Activated CD8-positive, alpha-beta T cell treated with anti-CD3 and anti-CD28 coated beads, Interleukin-2, amount 10 ng/mL, durations not matched to agents 7 days and 5 days (primary cell): ENCODE data around the gene ITFG2. TPM values are rescaled to one million over a fixed set of nuclear protein-coding genes. Genes with fewer than 3 reads are reported as not detected.
"Not testable (repeated sequence)": the region's sequence is repeated elsewhere in the genome, so short reads cannot be mapped to it uniquely, and the experiment has no call there.

ENCODE experiments used
- ATAC-seq: fragments of 150-1000 bp; cut with Tn5 transposase; one replicate; pipeline ENCODE4 v1.10.0; 2021; ENCODE audit warnings: moderate library complexity
- CTCF ChIA-PET: fragments of 350-600 bp; sonication (Branson Sonifier 250); formaldehyde crosslinking; loops from one replicate; lab custom pipeline; 2021; ENCODE audit warnings: antibody characterized with exemption; lab: Charles Lee
- POLR2A ChIA-PET: fragments of 350-600 bp; sonication (Branson Sonifier 250); formaldehyde crosslinking; loops from one replicate; lab custom pipeline; 2021; ENCODE audit warnings: antibody characterized with exemption; lab: Charles Lee
- DNase-seq: peaks from one replicate; pipeline ENCODE4 v3.0.0-alpha.2; 2020
- H3K27ac Mint-ChIP-seq: one replicate; pipeline ENCODE4 v1.8.0; 2021; ENCODE audit warnings: mild to moderate bottlenecking, mixed read lengths
- H3K27me3 Mint-ChIP-seq: one replicate; pipeline ENCODE4 v1.8.0; 2021; ENCODE audit warnings: low read depth, mixed read lengths
- H3K36me3 Mint-ChIP-seq: one replicate; pipeline ENCODE4 v1.8.0; 2021; ENCODE audit warnings: low read depth, mixed read lengths
- H3K4me1 Mint-ChIP-seq: one replicate; pipeline ENCODE4 v1.8.0; 2021; ENCODE audit warnings: low read depth, mixed read lengths
- H3K4me3 Mint-ChIP-seq: one replicate; pipeline ENCODE4 v1.8.0; 2021; ENCODE audit warnings: mild to moderate bottlenecking, mixed read lengths
- H3K9me3 Mint-ChIP-seq: one replicate; pipeline ENCODE4 v1.8.0; 2022; ENCODE audit warnings: mixed read lengths; ENCODE audit not compliant: insufficient read depth
- total RNA-seq, 2 experiments: library from RNA; stranded (reverse); gene quantifications; one replicate each; pipeline ENCODE4 v1.2.3, GENCODE V29; 2021

ITFG2 gene
- 10 to 100 TPM; 42.3 to 44.5 TPM for total RNA-seq

- Mint-ChIP-seq H3K36me3 (peaks cover 12% of the 10 kb centered on the region), H3K27ac (peak within 1 kb of the TSS; percentile 99), H3K4me3 (peak within 1 kb of the TSS; percentile 98), H3K4me1 (peaks cover 27% of the 10 kb centered on the region), H3K9me3 (no peaks in the 10 kb centered on the region), H3K27me3 (no peaks in the 10 kb centered on the region)
- ChIA-PET POLR2A (interaction anchor here (0.6 to 3.2 kb wide), 6 partner anchors 17 to 260 kb away, joined by 3 to 12 read pairs (median 3); partner anchors contain the start of gene FKBP4), CTCF (interaction anchor here (1.1 to 2.2 kb wide), 7 partner anchors 8 to 129 kb away, joined by 3 to 11 read pairs (median 4); no protein-coding TSS in a partner anchor)
- peak; percentile 99 for DNase-seq
- ATAC-seq: peak; percentile 95
Observed at GRCh38 chr12:2812290-2813213, at the start of gene ITFG2. Gene ITFG2, plus strand, starts transcription at chr12:2812668. Its CDS starts 93 bp downstream, at chr12:2812761.

GRCh38 chr12:2764398-2764797, 48.1 kb upstream of the ITFG2 start:
- no peaks in the 10 kb centered on the region for H3K36me3 Mint-ChIP-seq
- H3K27me3 Mint-ChIP-seq: no peaks in the 10 kb centered on the region
- no peaks in the 10 kb centered on the region for H3K4me1 Mint-ChIP-seq
- H3K27ac Mint-ChIP-seq: no peak overlapping the region
- no peak overlapping the region for H3K4me3 Mint-ChIP-seq
- POLR2A ChIA-PET: no interaction called here
- DNase-seq (no peak), ATAC-seq (no peak)
- CTCF ChIA-PET: no interaction called here
- H3K9me3 Mint-ChIP-seq: no peaks in the 10 kb centered on the region

GRCh38 chr12:2765052-2765451, 47.4 kb upstream of the ITFG2 start:
- POLR2A ChIA-PET: no interaction called here
- no peak overlapping the region for H3K27ac Mint-ChIP-seq
- ATAC-seq: no peak

GRCh38 chr12:2765608-2766007, 46.9 kb upstream of the ITFG2 start:
- CTCF ChIA-PET: no interaction called here
- H3K36me3 Mint-ChIP-seq: no peaks in the 10 kb centered on the region
- ATAC-seq: no peak
- H3K9me3 Mint-ChIP-seq: no peaks in the 10 kb centered on the region
- no peak for DNase-seq
- no peaks in the 10 kb centered on the region for H3K4me1 Mint-ChIP-seq
- H3K4me3 Mint-ChIP-seq: no peak overlapping the region
- no peaks in the 10 kb centered on the region for H3K27me3 Mint-ChIP-seq
- H3K27ac Mint-ChIP-seq: no peak overlapping the region
- POLR2A ChIA-PET: no interaction called here

More at GRCh38 chr12:2765052-2765451, 47.4 kb upstream of the ITFG2 start:
- Mint-ChIP-seq H3K36me3 (no peaks in the 10 kb centered on the region), H3K9me3 (no peaks in the 10 kb centered on the region), H3K4me1 (no peaks in the 10 kb centered on the region), H3K27me3 (no peaks in the 10 kb centered on the region), H3K4me3 (no peak overlapping the region)
- DNase-seq: no peak
- CTCF ChIA-PET: no interaction called here

- ChIA-PET POLR2A (no interaction called here), CTCF (no interaction called here)
- no peaks in the 10 kb centered on the region for H3K36me3 Mint-ChIP-seq
- H3K9me3 Mint-ChIP-seq: no peaks in the 10 kb centered on the region
- ATAC-seq (no peak), DNase-seq (no peak)
- no peak overlapping the region for H3K27ac Mint-ChIP-seq
- H3K27me3 Mint-ChIP-seq: no peaks in the 10 kb centered on the region
- H3K4me1 Mint-ChIP-seq: no peaks in the 10 kb centered on the region
- H3K4me3 Mint-ChIP-seq: no peak overlapping the region
Observed at GRCh38 chr12:2768224-2768961, 44.1 kb upstream of the ITFG2 start.

- Mint-ChIP-seq H3K4me1 (no peaks in the 10 kb centered on the region), H3K27me3 (no peaks in the 10 kb centered on the region), H3K9me3 (no peaks in the 10 kb centered on the region), H3K27ac (no peak overlapping the region), H3K4me3 (no peak overlapping the region), H3K36me3 (no peaks in the 10 kb centered on the region)
- CTCF ChIA-PET: interaction anchor here (1.0 kb wide), 1 partner anchor 13 kb away, joined by 3 read pairs; no protein-coding TSS in a partner anchor
- no peak for DNase-seq
- ATAC-seq: no peak
- POLR2A ChIA-PET: no interaction called here
Observed at GRCh38 chr12:2769866-2770533, 42.5 kb upstream of the ITFG2 start.

GRCh38 chr12:2770544-2770943, 41.9 kb upstream of the ITFG2 start:
- H3K27me3 Mint-ChIP-seq, POLR2A ChIA-PET, ATAC-seq, H3K4me3 Mint-ChIP-seq, DNase-seq, H3K4me1 Mint-ChIP-seq, H3K27ac Mint-ChIP-seq, H3K9me3 Mint-ChIP-seq, H3K36me3 Mint-ChIP-seq: not testable (repeated sequence)
- CTCF ChIA-PET: interaction anchor here (1.0 kb wide), 1 partner anchor 13 kb away, joined by 3 read pairs; no protein-coding TSS in a partner anchor

- Mint-ChIP-seq H3K27me3 (no peaks in the 10 kb centered on the region), H3K4me3 (no peak overlapping the region), H3K27ac (no peak overlapping the region), H3K36me3 (no peaks in the 10 kb centered on the region), H3K4me1 (no peaks in the 10 kb centered on the region), H3K9me3 (no peaks in the 10 kb centered on the region)
- DNase-seq: no peak
- ChIA-PET CTCF (no interaction called here), POLR2A (no interaction called here)
- ATAC-seq: no peak
Observed at GRCh38 chr12:2772370-2772769, 40.1 kb upstream of the ITFG2 start.

GRCh38 chr12:2773199-2773875, 39.1 kb upstream of the ITFG2 start:
- Mint-ChIP-seq H3K9me3 (no peaks in the 10 kb centered on the region), H3K4me3 (no peak overlapping the region), H3K27me3 (peaks cover 2% of the 10 kb centered on the region), H3K36me3 (no peaks in the 10 kb centered on the region), H3K27ac (no peak overlapping the region), H3K4me1 (no peaks in the 10 kb centered on the region)
- ChIA-PET CTCF (no interaction called here), POLR2A (no interaction called here)
- ATAC-seq: no peak
- no peak for DNase-seq

- Mint-ChIP-seq H3K4me1 (no peaks in the 10 kb centered on the region), H3K27ac (no peak overlapping the region), H3K27me3 (peaks cover 7% of the 10 kb centered on the region), H3K36me3 (no peaks in the 10 kb centered on the region), H3K9me3 (no peaks in the 10 kb centered on the region), H3K4me3 (no peak overlapping the region)
- no peak for DNase-seq
- CTCF ChIA-PET: no interaction called here
- ATAC-seq: no peak
- POLR2A ChIA-PET: no interaction called here
Observed at GRCh38 chr12:2775431-2775830, 37.0 kb upstream of the ITFG2 start.

- ChIA-PET POLR2A (no interaction called here), CTCF (no interaction called here)
- DNase-seq: no peak
- no peak for ATAC-seq
- Mint-ChIP-seq H3K36me3 (no peaks in the 10 kb centered on the region), H3K4me3 (no peak overlapping the region), H3K27ac (no peak overlapping the region), H3K9me3 (no peaks in the 10 kb centered on the region), H3K4me1 (no peaks in the 10 kb centered on the region), H3K27me3 (peaks cover 8% of the 10 kb centered on the region)
Observed at GRCh38 chr12:2776129-2776806, 36.2 kb upstream of the ITFG2 start.
